GM13977 (cell line): ENCODE measurements around the gene LTBP1.

Experiments
- DNase-seq: peaks from one replicate; pipeline ENCODE4 v3.0.0; 2012; ENCODE audit warnings: low spot score
- in situ Hi-C: fragments of 300-500 bp; cut with MboI; formaldehyde crosslinking; loops from one replicate; pipeline ENCODE4 v1.12.0; 2022; ENCODE audit warnings: low sequenced_read_pairs, low pct_unique_long_range_greater_than_20kb, mixed read lengths, inconsistent platforms; ENCODE audit not compliant: unreplicated experiment
- TF ChIP-seq, protein P1 (sequence below): IDR thresholded peaks from 2 replicates; pipeline ENCODE4 v1.5.1; 2012; ENCODE audit warnings: mild to moderate bottlenecking, control low read depth; ENCODE audit not compliant: insufficient read depth; ENCODE audit errors: extremely low read depth, missing control alignments

Gene LTBP1

DNA sequence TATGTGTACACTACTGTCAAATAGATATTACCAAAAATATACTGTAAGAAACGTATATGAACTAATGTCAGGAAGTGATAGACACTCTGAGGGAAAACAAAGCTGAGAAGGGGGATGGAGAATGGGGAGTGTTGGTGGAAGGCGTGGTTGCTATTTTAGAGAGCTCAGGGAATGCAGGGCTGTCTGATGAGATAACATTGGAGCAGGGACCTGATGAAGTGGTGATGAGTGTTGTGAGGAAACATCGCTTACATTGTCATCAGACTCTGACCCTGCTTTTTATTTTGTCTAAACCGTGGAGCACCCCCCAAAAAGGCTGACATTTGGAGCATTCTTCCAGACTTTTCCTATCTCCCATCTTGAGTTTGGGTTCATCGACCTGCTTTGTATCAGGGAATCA, 194.7 kb downstream of the LTBP1 start:
- DNase-seq = no peak
- in situ Hi-C loops = no loop called here
- TF ChIP-seq, protein P1, sequence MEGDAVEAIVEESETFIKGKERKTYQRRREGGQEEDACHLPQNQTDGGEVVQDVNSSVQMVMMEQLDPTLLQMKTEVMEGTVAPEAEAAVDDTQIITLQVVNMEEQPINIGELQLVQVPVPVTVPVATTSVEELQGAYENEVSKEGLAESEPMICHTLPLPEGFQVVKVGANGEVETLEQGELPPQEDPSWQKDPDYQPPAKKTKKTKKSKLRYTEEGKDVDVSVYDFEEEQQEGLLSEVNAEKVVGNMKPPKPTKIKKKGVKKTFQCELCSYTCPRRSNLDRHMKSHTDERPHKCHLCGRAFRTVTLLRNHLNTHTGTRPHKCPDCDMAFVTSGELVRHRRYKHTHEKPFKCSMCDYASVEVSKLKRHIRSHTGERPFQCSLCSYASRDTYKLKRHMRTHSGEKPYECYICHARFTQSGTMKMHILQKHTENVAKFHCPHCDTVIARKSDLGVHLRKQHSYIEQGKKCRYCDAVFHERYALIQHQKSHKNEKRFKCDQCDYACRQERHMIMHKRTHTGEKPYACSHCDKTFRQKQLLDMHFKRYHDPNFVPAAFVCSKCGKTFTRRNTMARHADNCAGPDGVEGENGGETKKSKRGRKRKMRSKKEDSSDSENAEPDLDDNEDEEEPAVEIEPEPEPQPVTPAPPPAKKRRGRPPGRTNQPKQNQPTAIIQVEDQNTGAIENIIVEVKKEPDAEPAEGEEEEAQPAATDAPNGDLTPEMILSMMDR = no peak

DNA sequence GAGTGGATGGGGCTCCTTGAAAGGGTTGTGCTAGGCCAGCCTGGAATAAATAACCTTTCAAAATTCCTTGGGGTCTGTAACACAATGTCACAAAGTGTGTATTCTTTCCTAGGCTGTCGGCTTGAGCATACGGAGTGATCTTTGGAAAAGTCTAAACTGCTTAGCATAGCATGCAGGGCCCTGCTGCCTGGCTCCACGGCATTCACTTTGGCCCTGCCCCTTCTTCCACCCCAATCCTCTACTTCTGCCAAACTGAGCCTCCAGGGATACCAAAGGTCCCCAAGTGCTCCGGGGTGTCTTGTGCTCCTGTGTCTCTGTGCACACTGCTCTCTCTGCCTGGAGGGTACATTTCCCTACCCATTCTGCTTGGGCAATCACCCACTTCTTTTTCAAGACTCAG, 196.1 kb downstream of the LTBP1 start:
- TF ChIP-seq, protein P1 = no peak
- in situ Hi-C loops = no loop called here

GRCh38 chr2:33144243-33144642, 197.5 kb downstream of the LTBP1 start:
- DNase-seq = no peak
- TF ChIP-seq, protein P1 = no peak
- in situ Hi-C loops = no loop called here

More for the DNA sequence above, 196.1 kb downstream of the LTBP1 start:
- no peak for DNase-seq

DNA sequence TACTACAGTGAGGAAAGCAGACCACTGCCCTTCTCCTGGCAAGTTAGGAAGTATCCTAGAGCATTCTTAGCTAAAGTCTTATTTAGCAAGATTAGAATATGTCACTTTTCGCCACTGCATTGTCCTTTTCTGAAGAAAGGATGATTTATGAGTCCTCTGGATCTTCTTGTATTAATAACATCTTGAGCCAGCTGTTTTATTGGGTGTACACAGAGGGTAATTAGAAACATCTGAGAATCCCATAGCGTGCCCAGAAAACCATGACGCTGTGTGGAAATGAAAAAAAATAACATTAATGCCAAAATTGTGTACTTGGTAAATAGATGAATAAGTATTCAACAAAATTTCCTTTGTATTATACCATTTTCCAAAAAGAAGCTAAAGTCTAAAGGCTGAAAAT, 198.7 kb downstream of the LTBP1 start:
- no peak for DNase-seq
- TF ChIP-seq, protein P1 = no peak
- in situ Hi-C loops = no loop called here

DNA sequence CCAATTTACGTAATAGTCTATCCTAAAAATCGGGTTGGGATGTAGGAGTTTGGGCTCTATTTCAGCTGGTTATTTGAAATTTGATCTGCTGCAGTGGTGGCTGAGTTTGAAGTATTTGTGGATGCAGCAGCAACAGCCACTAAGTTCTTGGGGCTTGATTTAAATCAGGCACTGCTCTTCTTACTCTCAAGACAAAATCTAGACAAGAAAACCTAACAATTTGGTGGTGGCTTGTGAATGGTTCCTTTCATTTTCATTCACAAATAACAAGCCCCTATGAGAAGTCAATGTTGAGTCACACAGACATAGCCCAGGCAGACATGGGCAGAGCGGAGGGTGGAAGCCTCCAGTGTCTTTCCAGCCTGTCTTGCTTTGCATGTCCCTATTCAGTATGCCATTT, 199.3 kb downstream of the LTBP1 start:
- TF ChIP-seq, protein P1 = no peak
- in situ Hi-C loops = no loop called here
- no peak for DNase-seq

- in situ Hi-C loops = no loop called here
Measured at GRCh38 chr2:33153008-33153407, 206.3 kb downstream of the LTBP1 start.

More at GRCh38 chr2:33153008-33153407, 206.3 kb downstream of the LTBP1 start:
- no peak for DNase-seq
- TF ChIP-seq, protein P1 = no peak
